Neural cell (in vitro differentiated cells): ENCODE data around the gene AMBP.

Source experiments
- CTCF ChIP-seq: fragments of 450-650 bp; IDR thresholded peaks from 2 replicates; pipeline ENCODE4 v1.5.1; 2014; ENCODE audit warnings: antibody characterized with exemption, mild to moderate bottlenecking, moderate library complexity; ENCODE audit not compliant: poor library complexity, severe bottlenecking
- EP300 ChIP-seq: fragments of 450-650 bp; conservative IDR thresholded peaks from 2 replicates; pipeline ENCODE4 v1.6.1; 2014; ENCODE audit warnings: antibody characterized with exemption, mild to moderate bottlenecking, moderate library complexity; ENCODE audit not compliant: poor library complexity, severe bottlenecking
- MXI1 ChIP-seq: fragments of 450-650 bp; conservative IDR thresholded peaks from 2 replicates; pipeline ENCODE4 v1.6.1; 2014; ENCODE audit warnings: antibody characterized with exemption, mild to moderate bottlenecking; ENCODE audit not compliant: poor library complexity, severe bottlenecking
- POLR2AphosphoS5 ChIP-seq: IDR thresholded peaks from 2 replicates; pipeline ENCODE4 v1.6.1; 2012

- TF ChIP-seq CTCF (no peak), POLR2AphosphoS5 (no peak), EP300 (no peak), MXI1 (no peak)
Measured at GRCh38 chr9:114099669-114100270, 21.7 kb upstream of the AMBP start.
